K562 (cell line): ENCODE results near the gene LMAN1L.

Experiments
- CTCF ChIP-seq, 3 experiments: IDR thresholded peaks in 2 of 3; conservative IDR thresholded peaks in 1 of 3; 2 replicates each; pipeline ENCODE4 v1.5.1; 2011 to 2012; ENCODE audit warnings: low read length in 3 of 3, mild to moderate bottlenecking in 3 of 3, control low read depth in 2 of 3, improper control_type of control experiment in 1 of 3, inconsistent platforms in 1 of 3, low read depth in 1 of 3, mixed read lengths in 1 of 3, moderate library complexity in 1 of 3; ENCODE audit not compliant: insufficient read depth in 2 of 3
- KLF13 ChIP-seq: fragments of 450-650 bp; IDR thresholded peaks from 2 replicates; pipeline ENCODE4 v1.6.1; 2016; ENCODE audit warnings: missing genetic modification characterization, low read depth, mild to moderate bottlenecking, missing compliant biosample characterization, moderate library complexity, borderline replicate concordance
- POLR2AphosphoS2 ChIP-seq: IDR thresholded peaks from 2 replicates; pipeline ENCODE4 v1.6.1; 2012; ENCODE audit warnings: low read length, improper control_type of control experiment
- SREBF2 ChIP-seq: sonication (generic); formaldehyde crosslinking; IDR thresholded peaks from 2 replicates; pipeline ENCODE4 v1.4.0; 2020; ENCODE audit warnings: mild to moderate bottlenecking, missing genetic modification reagents
- ZNF23 ChIP-seq: fragments of 250-450 bp; sonication (Bioruptor Pico); IDR thresholded peaks from 2 replicates; pipeline ENCODE4 v1.4.0; 2020; ENCODE audit warnings: mild to moderate bottlenecking
- TF ChIP-seq, protein P1 (sequence below): fragments of 450-650 bp; formaldehyde crosslinking; IDR thresholded peaks from 2 replicates; pipeline ENCODE4 v1.4.0; 2020; ENCODE audit warnings: mild to moderate bottlenecking, moderate library complexity

DNA sequence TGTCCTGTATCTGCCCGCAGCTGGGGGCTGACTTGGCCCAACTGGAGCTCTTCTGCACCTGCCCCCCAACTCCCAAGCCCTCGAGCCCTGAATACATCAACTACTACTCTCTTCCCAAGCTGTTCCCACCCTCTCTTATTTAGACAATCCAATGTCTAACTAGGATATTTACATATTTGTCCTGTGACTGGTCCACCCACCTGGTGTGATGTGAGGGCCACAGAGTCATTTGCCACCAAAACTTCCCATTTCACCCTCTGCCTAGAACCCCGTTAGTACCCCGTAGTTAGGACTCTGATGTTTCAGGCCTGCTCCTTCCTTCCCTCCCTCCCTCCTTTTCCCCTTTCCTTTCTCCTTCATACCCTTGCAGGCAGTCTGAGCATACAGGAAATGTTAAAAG lies 20.2 kb downstream of the LMAN1L start:
- TF ChIP-seq CTCF (IDR thresholded peaks at IDR 0.05 in 2 of 3, conservative IDR thresholded peaks at IDR 0.05 in 1 of 3; ENCODE audit: insufficient read depth in 2 of 3, low read depth in 1 of 3, low read length in 3 of 3) (no peak), KLF13 (tag) (no peak), ZNF23 (no peak), POLR2AphosphoS2 (no peak), SREBF2 (CRISPR knock-in tag) (no peak)
- TF ChIP-seq, protein P1, sequence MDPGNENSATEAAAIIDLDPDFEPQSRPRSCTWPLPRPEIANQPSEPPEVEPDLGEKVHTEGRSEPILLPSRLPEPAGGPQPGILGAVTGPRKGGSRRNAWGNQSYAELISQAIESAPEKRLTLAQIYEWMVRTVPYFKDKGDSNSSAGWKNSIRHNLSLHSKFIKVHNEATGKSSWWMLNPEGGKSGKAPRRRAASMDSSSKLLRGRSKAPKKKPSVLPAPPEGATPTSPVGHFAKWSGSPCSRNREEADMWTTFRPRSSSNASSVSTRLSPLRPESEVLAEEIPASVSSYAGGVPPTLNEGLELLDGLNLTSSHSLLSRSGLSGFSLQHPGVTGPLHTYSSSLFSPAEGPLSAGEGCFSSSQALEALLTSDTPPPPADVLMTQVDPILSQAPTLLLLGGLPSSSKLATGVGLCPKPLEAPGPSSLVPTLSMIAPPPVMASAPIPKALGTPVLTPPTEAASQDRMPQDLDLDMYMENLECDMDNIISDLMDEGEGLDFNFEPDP (CRISPR knock-in tag), result no peak
